NCI-H2196 treated with DMSO at 0.1 percent for 48 hours (cell line): Measurements from ENCODE around the gene MADD.

ENCODE experiments used
- DNase-seq: peaks from one replicate; lab custom pipeline; 2025; ENCODE audit not compliant: unreplicated experiment; lab: John Stamatoyannopoulos, UW

Gene MADD

DNA sequence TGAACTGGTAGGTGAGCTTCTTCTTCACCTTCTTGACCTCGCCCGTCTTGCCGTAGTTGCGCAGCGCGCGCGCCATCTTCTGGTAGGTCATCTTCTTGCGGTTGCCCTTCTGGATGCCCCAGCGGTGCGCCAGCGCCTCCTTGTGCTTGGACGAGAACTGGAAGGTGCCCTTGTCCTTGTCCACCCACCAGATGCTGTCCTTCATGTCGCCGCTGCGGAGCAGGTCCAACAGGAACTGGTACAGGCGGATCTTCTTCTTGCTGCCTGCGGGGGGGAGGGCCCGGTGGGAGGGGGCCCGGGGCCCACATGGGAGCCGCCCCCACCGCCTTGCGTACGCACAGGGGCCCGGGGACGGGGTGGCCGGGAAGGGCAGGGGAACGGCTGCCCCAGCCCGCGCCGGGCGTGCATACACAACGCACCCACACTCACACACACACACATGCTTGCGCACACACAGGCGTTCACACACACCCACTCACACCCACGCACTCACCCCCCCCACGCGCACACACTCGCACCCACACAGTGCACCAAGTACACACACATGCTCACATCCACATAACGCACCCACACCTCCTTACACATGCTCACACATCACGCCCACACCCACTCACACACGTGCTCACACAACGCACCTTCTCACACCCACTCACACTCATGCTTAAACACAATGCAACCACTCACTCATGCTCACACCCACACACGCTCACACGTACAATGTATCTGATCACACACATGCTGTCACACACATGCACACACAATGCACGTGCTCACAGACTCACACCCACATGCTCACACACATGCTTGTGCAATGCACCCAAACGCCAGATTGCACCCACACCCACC lies 85.6 kb downstream of the MADD start:
- DNase-seq = peak; percentile 90

DNA sequence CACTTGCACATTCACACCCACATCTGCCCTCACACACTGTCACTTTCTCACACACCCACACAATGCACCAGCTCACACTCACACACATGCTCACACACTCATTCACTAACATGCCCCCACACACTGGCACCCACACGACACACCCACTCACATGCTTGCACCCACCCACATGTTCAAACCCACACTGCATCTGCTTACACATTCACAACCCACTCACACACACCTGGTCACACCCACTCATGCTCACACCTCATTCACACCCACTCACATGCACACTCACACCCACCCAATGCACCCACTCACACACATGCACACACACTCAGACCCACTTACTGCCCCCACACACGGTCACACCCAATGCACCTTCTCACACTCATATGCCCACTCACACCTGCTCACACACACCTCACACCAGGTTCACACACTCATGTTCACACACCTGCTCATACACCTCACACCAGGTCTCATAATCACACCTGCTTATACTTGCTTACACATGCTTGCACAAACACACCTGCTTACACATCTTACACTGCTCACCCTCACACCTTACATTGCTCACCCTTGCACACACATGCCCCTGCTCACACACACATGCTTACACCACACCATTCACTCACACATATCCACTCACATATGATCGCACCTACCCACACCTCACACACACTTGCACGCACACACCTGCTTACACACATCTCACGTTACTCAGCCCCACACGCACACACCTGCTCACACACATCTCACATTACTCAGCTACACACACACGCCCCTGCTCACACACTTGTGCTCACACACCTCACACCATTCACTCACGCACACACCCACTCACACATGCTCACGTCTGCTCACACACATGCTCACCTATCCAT lies 86.4 kb downstream of the MADD start:
- DNase-seq = no peak

DNA sequence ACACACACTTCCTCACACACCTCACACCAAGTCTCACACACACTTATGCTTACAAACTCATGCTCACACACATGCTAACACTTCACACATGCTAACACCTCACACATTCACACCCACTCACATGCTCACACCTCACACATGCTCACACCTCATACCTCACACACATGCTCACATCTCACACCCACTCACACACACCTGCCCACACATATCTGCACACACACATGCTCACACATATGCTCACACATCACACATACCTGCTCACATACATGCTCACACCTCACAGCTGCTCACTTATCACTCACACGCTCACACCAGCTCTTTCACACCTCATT lies 87.0 kb downstream of the MADD start:
- no peak for DNase-seq

DNA sequence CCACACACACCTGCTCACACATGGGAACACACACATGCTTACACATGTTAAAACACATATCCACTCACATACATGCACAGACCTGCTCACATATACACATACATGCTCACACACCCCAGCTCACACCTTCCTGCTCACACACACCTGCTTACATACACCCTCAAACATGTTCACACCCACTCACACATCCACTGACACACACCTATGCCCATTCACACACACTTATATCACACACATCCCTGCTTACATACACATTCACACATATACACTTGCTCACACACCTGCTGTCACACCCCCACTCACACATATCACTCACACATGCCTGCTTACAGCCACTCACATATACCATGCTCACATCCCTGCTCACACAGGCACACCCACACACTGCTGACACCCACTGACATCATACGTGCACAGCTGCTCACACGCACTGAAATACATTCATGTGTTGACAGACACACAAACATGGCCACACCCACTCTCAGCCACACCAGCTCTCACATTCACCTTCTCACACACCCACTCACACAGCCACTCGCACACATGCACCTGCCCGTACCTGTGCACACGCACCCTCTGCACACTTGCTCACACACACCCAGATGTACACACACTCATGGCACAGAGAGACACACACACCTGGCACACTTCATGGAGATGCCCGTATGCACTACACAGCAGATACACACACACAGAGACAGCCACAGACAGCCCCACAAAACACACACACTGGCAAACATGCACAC lies 88.2 kb downstream of the MADD start:
- DNase-seq = no peak

DNA sequence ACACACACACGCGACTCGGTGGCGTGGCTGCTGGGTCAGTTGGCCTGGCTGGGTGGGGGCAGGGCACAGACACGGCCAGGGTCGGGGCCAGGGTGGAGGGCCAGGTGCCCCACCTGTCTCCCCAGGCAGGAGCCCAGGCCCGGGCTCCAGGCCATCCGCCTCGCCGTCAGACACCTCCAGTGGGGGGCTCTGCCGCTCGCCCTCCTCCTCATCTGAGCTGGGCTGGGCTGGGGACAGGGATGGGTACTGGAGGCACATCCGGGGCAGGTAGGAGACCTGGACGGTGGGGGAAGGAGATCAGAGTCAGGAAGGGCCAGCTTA lies 88.8 kb downstream of the MADD start:
- no peak for DNase-seq

DNA sequence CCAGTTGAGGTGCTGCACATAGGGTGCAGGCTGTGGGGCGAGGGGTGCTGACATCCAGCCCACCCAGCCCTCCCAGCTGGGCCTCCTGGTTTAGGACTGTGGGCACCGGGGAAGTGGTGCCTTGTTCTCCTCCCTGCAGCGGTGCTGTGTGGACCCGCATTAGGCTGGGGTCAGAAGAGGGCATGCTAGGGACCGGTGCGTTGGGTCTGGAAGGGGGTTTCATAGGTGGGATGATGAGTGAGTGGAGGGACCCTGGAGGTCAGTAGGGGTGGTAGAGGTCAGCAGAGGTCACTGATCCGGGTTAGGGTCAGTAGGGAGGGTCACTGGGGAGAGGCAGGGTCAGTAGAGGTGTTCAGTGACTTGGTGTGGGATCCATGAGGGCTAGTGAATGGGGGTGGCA lies 89.2 kb downstream of the MADD start:
- DNase-seq = no peak

DNA sequence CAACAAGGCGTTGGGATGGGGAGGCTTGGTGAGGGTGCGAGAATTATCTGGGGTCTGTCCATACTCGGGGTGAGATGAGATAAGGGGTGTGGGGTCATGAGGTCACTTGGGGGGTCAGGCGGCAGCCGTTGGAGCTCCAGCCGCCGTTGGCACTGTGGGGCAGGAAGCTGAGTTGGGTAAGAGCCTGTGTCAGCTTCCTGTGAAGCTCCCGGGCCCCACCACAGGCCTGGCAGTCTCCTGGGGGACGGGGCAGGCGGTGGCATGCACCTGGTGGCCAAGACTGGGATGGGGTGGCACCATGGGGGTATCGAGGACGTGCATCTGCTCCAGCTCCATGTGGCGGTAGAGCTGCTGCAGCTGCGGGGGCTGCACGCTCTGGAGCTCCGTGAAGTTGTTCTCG lies 89.7 kb downstream of the MADD start:
- no peak for DNase-seq

DNA sequence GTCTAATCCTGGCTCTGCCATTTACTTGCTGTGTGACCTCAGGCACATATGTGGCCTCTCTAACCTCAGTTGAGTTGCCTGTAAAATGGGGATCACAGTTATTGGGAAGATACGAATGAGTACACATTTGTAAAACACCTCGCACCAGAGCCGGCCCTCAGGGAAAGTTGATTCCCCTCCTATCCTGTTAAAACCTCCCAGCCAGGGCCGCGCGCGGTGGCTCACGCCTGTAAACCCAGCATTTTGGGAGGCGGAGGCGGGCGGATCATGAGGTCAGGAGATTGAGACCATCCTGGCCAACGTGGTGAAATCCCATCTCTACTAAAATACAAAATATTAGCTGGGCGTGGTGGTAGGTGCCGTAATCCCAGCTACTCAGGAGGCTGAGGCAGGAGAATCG lies 90.4 kb downstream of the MADD start:
- DNase-seq = no peak

DNA sequence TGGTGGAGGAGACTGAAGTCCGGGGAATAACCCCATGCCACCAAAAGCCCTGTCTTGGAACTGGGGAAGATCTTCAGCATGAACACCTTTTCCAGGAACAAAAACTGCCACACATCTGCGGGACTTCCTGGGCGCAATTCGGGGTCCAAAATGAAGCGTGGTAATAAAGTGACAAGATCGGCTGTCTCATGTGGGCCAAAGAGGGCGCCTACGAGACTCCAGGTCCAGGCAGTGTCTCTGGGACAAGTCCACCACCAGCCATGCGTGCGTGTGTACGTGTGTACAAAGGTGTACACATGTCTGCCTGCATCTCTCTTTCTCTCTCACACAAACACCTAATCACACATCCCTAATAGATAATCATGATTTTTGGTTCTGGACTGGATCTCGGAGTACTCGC lies 91.5 kb downstream of the MADD start:
- DNase-seq = no peak

DNA sequence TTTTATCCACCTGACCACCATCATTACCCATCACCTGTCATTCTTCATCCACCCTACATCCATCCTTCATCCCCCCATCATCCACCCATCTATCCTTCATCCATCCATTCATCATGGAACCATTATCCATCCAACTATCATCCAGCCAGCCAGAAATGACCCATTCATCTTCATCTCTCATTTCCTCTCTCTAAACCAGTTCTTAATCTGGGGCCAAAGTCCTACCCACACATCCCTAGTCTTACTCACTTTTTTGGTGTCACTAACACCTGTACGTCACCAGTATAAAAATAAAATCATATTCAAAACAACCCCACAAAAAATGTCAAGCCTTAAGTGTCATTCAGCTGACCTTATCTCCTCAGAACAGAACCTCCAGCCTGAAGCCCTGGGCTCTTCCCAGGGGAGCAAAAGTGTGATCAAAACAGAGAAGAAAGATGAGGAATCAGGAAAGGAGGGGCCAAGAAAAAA lies 96.1 kb downstream of the MADD start:
- DNase-seq = no peak

DNA sequence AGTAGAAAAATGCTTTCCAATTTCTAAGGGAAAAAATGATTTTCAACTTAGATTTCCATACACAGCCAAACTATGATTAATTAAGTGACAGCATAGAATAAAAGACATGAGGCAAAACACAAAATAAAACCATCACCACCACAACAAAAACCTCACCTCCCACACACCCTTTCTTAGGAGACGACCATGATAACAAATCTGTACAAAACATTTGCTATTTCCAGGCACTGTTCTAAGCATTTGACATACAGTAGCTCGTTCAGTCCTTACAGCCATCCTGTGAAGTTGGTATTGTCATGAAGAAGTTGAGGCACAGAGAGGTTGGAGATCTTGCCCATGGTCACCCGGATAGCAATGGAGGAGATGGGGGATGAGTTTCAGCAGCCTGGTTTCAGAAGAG lies 99.7 kb downstream of the MADD start:
- no peak for DNase-seq

DNA sequence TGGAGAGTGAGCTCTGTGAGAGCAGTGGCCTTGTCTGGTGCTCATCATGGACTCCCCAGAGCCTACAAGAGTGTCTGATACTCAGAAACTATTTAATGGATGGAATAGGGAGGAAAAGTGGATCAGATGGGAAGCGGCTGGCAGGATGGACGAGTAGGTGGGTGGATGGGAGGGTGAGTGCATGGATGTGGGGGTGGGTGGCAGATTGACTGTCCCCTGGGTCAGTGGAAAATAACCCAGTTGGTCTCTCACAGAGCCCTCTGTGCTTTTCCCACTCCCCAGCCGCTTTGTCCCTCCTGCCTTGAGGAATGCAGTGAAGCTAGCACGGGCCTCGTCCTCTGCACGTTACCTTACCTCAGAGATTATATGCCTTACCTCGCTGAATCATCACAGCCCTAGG lies 102.5 kb downstream of the MADD start:
- no peak for DNase-seq

DNA sequence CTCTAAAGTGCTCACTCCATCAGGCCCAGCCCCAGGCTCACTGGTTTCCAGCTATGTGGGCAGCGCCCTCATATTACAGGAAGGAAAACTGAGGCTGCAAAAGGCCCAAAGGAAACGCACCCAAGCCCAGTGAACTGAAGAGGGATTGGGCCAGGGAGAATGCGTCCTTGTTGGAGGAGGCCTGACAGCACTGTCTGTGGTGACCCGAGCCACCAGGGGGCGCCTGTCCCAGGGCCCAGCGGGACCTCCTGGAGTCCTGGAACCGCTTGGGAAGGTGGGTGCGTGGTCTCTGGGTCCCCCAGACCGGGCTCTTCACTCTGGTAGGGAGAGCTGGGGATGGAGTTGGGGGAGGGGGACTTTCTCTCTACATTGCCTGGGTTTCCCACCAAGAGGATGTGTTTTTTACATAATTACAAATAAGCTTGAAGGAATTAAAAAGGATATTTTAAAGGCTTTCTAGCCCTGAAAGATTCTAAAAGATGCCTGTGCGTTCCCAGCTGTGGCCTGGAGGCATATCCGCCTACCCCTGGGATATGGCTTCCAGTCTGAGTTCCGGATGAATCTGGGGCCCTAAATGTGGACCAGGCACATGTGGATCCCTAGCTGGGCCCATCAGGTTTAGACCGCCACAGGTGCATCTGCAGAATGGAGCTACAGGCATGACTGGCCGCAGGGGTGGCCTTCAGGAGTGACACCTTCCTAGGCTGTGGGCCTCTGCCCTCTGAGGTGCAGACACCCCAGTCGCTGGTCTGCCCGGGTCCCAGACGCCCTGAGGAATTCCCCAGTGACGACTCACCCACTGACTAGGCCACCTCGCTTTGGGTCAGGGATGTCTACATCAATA lies 104.2 kb downstream of the MADD start:
- DNase-seq = no peak

DNA sequence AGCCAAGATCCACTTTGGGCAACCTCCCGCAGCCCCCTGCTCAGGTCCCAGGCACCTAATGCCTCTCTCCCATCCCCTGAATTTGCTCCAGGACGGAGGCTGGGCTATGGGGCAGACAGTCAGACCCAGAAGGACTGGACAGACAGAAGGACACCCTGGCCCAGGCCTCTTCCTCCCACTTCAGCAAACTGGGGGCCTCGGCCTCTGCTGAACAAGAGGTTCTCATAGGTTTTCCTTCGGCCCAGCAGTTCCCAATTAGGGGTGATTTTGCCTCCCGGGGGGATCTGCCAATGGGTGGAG lies 104.7 kb downstream of the MADD start:
- DNase-seq = no peak

DNA sequence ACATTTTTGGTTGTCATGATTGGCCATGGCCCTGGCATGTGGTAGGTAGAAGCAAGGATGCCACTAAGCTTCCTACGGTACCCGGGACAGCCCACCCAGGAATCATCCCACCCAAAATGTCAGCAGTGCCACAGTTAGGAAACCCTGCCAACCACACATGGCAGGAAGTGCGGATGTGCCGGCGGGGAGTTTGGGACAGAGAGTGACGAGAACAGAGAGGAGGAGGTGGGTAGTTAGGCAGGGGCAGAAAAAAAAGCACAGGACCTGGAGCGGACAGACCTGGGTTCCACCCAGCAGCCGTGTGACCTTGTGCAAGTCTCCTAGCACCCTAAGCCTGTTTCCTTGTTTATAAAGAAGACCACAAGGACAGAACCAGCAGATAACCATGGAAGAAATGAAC lies 105.1 kb downstream of the MADD start:
- DNase-seq = no peak

DNA sequence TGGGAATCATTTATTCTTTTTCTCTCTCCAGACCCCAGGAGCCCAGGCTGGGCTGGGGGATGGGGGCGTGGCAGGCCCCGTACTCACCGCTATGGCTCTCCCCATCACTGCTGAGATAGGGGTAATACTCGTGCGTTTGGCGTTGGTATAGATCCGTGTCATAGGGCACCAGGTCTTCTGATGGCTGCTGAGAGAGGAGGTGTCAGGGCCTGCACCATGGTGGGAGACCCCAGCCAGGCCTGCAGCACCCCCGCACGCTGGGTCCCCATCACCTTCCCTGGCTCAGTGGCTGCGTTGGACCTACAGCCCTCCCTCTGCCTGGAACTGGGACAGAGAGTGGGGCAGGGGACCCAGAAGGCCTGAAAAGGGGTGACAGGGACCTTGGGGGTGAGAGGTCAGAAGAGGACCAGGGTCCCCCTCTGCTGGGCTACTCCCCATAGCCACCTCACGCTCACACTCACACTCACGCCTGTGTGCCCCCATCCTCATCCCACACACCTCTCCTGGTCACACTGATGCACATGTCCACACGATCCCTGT lies 105.7 kb downstream of the MADD start:
- no peak for DNase-seq

DNA sequence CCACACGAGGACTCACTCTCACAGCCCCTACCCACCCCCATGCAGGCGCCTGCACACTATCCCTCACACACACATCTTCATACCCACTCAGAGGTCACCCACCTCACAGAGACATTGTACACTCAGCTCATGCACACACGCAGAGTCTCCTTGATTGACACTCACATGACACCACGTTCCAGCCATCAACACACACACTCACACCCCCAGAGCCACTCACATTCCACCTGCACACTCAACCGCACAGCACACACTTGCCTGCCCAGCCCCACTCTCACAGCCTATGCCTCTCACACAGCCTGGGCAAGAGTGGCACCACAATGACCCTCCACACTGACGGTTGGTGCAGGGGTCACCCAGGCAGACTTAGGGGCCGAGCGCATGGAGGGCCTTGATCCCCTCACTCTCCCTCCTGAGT lies 106.2 kb downstream of the MADD start:
- no peak for DNase-seq

DNA sequence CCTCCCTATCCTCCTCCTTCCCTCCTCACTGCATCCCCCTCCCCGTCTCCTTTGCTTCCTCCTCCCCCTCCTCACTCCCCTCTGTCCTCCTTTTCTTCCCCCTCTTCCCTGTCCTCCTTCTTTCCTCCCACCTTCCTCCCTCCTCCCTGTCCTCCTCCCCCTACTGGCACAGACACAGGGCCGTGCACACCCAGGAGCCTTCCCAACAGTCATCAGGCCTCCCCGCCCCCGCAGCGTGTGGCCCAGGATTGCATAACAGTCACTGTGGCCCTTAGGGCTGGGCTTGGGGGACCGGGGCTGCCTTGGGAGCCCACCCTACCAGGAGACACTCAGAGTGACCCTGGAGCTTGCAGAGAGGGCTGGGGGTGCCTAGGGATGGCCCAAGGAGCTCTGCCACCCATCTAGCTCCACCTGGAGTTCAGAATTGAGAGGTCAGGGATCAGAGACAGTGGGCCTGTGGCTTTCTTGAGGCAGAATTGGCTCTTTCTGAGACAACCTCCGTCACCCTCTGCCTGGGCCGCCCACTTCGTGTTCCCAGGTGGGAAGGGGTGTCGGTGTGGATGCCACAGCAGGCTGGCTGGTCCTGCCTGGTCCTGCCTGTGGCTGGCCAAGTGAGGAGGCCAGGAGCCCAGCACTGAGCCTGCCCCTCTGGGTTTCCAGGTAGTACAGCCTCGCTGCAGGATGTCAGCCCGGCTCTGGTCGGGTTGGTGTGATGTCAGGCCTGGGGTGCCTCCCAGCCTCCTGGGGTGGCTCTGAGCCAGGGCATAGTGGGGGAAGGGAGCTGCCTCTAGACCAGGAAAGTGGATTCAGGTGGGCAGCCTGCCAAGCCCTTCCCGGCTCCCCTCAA lies 106.8 kb downstream of the MADD start:
- DNase-seq = no peak

DNA sequence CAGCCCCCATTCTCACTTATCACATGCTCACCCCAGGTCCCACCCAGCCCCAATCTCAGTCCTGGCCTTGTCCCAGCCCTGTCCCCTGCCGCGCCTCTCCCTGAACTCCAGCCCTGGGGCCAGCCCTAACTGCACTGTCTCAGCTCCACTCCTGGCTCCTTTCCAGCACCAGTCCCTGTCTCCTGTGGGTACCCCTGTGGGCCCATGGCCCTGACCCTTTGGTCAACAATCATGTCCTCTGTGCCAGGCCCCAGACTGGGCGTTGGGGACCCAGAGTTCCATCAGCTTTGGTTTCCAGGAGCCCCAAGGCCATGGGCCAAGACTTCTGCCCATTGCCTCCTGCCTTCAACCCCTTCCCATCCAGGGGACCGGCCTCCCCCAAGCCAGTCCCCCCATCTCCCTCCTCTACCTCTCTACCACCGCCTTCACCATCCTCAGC lies 107.7 kb downstream of the MADD start:
- no peak for DNase-seq
